ENCODE results near the gene JMJD7.

JMJD7 gene

GRCh38 chr15:41827880-41828806 is at the start of gene JMJD7:
Gene JMJD7, plus strand, starts transcription at chr15:41828092. Its CDS starts 33 bp downstream, at chr15:41828125.
- peak; percentile 95 for DNase-seq

GRCh38 chr15:41778521-41778920 is 49.4 kb upstream of the JMJD7 start:
- DNase-seq, result no peak

- no peak for DNase-seq
Observed at GRCh38 chr15:41779662-41780157, 48.2 kb upstream of the JMJD7 start.

DNA sequence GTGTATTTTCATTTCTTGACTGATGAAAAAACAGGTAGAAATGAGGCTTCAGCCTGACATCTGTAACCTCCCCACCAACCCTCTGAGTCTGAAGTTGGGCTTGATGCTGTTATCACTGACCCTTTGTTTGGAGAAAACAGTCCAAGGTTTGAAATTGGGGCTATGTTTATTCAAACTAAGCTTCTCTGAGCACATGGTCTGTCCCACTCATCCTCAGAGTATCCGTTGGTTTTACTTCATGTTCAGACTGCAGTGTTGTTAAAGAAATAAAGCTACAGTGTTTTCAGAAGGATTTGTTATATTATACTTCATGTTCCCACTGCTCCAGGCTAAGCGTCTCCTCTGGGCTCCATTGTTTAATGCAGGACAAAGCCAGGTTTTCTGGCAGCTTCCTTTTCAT is 47.6 kb upstream of the JMJD7 start:
- peak; percentile 17 for DNase-seq

DNA sequence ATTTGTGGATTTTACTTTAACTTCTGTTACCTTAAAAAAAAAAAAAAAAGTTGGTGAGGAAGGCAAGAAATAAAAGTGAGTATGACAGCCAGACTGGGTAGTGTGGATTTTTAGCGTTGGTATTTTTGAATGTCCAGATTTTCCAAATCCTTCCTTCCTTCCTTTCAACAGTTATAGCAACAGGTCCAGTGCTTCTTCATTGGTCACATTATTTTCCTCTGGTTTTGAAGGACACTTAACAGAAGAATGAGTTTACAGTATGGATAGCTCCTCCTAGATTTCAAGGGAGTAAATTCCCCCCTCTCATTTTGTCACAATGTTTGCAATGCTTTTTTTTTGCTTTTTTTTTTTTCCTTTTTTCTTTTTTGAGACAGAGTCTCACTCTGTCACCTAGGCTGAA is 47.2 kb upstream of the JMJD7 start:
- no peak for DNase-seq

DNA sequence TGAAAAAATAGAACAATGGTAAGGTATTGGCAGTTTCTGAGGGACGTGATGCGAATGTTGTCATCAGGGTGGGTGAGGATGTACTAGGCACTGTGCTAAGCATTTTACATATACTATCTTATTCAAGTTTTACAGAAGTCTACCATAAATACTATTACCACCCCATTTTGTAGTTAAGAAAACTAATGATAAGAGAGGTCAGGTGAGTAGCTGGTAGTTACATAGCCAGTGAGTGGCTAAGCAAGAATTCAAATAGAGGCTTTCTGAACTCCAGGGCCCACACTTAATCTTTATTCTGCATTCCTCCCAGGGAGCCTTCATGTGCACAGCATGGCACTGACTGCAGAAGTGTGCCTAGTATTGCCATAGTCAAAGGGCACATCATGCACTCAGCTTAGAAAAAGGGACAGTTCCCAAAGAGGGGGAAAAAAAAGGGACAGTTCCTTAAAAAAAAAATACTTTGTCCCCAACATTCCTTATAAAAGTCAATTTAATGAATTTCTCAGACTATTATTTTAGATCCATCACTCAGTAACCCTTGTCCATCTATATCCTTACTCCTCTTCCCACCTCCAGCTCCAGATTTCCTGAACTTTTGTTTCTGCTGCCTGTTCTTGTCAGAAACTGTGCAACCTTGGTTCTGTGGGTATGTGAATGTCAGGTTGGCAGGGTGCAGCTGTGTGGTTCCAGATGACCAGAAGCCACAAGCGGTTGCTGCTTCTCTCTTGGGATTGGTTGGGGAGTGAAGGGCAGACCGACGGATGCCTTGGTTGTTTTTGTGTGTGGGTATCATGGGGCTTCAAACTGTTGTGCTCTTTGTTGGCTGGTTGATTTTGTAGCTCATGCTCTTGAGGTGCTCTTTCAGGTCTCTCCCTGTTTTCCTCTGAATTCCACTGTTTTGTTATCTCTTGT is 45.3 kb upstream of the JMJD7 start:
- no peak for DNase-seq

DNA sequence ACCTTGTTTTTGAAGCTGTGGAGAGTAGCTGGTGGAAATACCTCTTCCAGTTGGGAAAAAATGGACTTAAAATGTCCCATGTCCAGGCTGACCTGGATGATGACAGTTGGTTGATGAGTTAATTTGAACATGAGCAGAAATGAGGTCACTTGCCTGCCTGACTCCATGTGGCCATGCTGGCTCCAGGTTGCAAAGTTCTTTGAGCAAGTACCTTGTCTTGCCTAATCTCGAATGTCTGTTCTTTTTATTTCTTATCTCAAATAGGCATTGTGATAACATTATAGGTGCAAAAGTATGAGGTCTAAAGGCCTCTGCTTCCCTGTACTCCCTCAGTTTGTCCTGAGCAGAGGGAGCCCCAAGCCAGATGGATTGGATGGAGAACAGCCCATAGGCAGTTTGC is 44.6 kb upstream of the JMJD7 start:
- DNase-seq, result no peak

DNA sequence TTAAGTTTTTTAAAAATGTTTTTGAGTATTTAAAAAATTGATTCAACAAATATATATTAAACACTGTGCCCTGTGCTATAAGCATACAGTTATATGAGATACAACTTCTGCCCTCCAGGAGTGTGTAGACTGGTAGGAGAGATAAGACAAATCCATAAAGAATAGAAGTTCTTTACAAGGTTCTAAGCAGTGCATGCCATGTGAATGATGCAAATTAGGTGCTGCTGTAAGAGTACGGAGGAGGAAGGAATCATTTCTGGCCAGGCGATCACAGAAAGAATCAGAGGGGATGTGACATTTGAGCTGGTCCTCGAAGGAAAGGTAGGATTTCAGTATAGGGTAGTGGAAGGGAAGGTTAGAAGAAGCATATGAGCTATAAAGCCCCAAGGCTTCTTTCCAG is 39.6 kb upstream of the JMJD7 start:
- no peak for DNase-seq

- DNase-seq, result no peak
Observed at GRCh38 chr15:41789236-41789635, 38.7 kb upstream of the JMJD7 start.

GRCh38 chr15:41789662-41790061 is 38.2 kb upstream of the JMJD7 start:
- no peak for DNase-seq

GRCh38 chr15:41790169-41790568 is 37.7 kb upstream of the JMJD7 start:
- DNase-seq, result no peak

GRCh38 chr15:41790756-41791546 is 36.9 kb upstream of the JMJD7 start:
- no peak for DNase-seq

GRCh38 chr15:41791547-41791937 is 36.4 kb upstream of the JMJD7 start:
- no peak for DNase-seq

DNA sequence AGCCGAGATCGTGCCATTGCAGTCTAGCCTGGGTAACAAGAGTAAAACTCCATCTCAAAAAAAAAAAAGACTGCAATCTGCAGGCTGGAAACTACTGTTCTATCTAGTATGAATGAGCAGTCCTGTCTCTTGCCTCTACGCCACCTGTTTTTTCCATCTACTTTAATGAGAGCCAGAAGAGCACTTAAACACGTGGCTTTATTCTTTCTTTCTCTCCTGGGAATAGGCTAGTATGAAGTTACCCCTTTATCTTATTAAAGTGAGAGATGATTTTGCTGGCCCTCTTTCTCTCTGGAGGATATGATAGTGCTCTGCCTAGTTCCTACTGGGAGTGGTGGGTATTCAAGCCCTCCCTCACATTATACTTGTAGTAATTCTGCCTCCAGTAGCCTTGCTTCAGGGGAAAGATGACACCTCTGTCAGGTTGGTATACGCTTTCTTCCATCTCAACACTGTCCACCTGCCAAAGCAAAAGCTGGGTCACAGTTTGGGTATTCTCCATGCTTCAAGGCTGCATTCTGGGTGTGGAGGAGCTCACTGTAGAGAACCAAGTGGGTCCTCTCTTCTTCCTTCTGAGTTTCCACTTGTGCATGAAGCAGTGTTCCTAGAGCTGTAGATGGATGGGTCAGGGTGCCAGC is 35.8 kb upstream of the JMJD7 start:
- peak; percentile 21 for DNase-seq

DNA sequence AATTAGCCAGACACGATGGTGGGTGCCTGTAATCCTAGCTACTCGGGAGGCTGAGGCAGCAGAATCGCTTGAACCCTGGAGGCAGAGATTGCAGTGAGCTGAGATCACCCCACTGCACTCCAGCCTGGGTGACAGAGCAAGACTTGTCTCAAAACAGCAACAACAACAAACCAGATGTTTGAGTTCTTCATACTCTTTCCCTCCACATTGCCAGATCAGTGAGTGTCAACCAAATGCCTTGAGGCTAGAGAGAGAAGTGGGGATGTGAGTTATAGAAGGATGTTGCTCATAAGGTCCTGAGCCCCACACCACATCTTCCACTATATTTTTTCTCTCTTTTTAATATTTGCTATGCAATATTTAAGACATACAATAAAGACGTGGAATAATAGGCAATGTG is 33.8 kb upstream of the JMJD7 start:
- DNase-seq, result no peak

- peak; percentile 71 for DNase-seq
Observed at GRCh38 chr15:41795996-41796856, 31.7 kb upstream of the JMJD7 start.

DNA sequence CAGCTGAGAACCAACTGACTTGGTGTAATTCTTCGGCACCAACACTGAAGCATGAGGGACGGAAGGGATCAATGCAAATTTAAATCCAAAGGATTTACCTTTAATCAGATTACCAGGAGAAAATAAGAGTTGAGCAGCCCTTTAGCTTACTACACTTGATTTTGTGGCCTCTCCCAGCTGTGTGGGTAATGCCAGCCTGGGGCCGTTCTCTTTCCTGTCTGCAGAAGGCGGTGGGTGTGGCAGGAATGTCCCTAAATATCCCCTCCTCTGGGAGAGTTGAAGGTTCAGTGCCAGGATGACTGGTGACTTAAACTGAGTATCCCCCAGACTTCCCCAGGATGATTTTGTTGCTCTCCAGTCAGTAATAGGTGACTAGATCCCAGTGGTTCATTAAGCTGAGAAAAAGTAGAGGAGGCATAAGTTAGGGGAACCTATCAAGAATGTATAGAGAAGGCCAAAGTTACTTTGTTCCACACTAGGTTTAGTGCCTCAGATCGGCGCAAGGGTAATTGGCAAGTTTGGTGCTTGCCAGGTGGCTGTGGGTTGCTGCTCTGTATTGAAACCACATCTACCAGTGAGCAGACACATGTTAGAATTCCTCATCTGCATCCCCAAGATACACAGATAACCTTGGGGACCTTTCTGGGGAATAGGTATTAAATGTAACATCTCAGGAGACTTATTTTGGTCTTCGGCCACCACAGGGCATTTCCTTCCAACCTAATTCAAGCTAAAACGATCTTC is 30.5 kb upstream of the JMJD7 start:
- DNase-seq, result no peak

DNA sequence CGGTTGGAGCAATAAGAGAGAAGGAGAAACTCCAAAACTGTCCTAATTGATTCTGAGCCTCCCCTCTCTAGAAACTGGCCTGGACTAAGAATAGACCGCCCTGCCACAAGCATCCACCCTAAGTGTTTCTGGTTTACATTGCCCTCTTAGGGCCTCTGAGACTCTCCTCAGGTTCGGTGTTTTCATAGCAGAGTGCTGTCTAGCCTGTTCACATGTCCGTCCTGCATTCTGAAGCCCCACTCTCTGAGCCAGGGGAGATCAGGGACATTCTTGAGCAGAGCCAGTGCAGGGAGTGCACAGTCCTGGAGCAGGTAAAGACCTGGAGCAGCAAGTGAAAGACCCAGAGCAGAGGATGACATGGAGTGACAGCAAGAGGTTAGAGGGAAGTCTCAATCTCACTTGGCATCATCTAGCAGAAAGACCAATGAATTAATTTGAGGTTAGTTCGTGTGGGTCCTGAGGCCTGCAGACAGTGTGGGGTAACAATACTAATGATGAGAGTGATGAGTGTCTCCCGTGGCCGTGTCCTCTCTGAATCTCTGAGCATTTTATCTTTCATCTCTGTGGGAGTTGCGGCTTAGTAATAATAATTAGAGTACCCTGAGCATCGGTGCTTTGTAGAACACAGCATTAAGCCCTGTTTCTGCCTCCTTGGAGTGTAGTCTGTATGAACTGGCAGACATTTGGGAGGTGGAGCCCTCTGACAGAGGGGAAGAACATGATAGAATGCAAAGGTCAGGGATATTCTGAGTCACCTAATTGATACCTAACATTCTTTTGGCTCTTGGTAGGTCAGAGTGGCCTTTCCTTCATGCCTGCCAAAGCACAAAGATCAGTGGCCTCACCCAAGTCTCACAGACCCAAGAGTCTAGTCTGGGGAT is 29.0 kb upstream of the JMJD7 start:
- DNase-seq, result no peak

- DNase-seq, result no peak
Observed at GRCh38 chr15:41799488-41799805, 28.4 kb upstream of the JMJD7 start.

DNA sequence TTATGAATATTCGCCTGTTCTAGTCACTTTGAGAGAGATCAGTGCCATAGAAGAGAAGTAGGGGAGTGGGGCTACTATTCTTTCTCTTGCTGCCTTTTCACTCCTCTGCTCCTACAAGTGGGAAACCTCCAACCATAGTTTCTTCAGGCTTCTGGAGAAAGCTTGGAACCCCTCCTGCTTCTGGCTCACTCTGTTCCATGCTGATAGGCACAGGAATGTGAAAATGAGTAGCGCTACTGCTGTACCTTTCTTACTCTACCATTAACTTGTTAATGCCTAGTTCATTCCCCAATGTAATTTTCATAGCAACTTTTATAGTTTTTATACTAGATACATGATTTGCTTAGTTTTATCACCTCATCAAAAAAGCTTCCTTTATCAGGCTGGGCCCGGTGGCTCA is 26.7 kb upstream of the JMJD7 start:
- DNase-seq, result no peak

All from eye (tissue), 1 donor.